GM04504 (cell line): Measurements from ENCODE around the gene TGFBI.

Experiments
- DNase-seq: peaks from one replicate; pipeline ENCODE4 v3.0.0-alpha.2; 2012; ENCODE audit warnings: low read depth

Gene TGFBI

GRCh38 chr5:136047858-136048257, 19.1 kb downstream of the TGFBI start:
- no peak for DNase-seq

- no peak for DNase-seq
Measured at GRCh38 chr5:136048966-136049365, 20.2 kb downstream of the TGFBI start.

GRCh38 chr5:136051486-136052220, 22.9 kb downstream of the TGFBI start:
- DNase-seq, result no peak

GRCh38 chr5:136052692-136053335, 24.0 kb downstream of the TGFBI start:
- no peak for DNase-seq

- peak; percentile 91 for DNase-seq
Measured at GRCh38 chr5:136053336-136054141, 24.8 kb downstream of the TGFBI start.

- DNase-seq, result peak; percentile 74
Measured at GRCh38 chr5:136054142-136055019, 25.6 kb downstream of the TGFBI start.

GRCh38 chr5:136055612-136056309, 27.0 kb downstream of the TGFBI start:
- DNase-seq, result no peak

GRCh38 chr5:136056336-136056735, 27.5 kb downstream of the TGFBI start:
- DNase-seq, result no peak

GRCh38 chr5:136056771-136057335, 28.1 kb downstream of the TGFBI start:
- DNase-seq, result no peak

- DNase-seq, result no peak
Measured at GRCh38 chr5:136057401-136058038, 28.7 kb downstream of the TGFBI start.

GRCh38 chr5:136058039-136058971, 29.5 kb downstream of the TGFBI start:
- DNase-seq, result peak; percentile 96

GRCh38 chr5:136058972-136059354, 30.2 kb downstream of the TGFBI start:
- DNase-seq, result no peak

- DNase-seq, result no peak
Measured at GRCh38 chr5:136060963-136061362, 32.2 kb downstream of the TGFBI start.

- no peak for DNase-seq
Measured at GRCh38 chr5:136061630-136062365, 33.0 kb downstream of the TGFBI start.

- no peak for DNase-seq
Measured at GRCh38 chr5:136062366-136063274, 33.8 kb downstream of the TGFBI start.

GRCh38 chr5:136063778-136064465, 35.1 kb downstream of the TGFBI start:
- DNase-seq, result no peak

GRCh38 chr5:136064510-136064909, 35.7 kb downstream of the TGFBI start:
- no peak for DNase-seq
